ENCODE data around the gene PALMD. TPM values are rescaled to one million over a fixed set of nuclear protein-coding genes. Genes with fewer than 3 reads are reported as not detected.

The PALMD gene
- total RNA-seq, 1 donor from 2014 or later: 39.5 TPM

GRCh38 chr1:99669821-99670220 is 23.9 kb downstream of the PALMD start:
- TF ChIP-seq POLR2A (IDR thresholded peaks at IDR 0.05): no peak
- no peak for TF ChIP-seq CTCF (IDR thresholded peaks at IDR 0.05)
- no peak for TF ChIP-seq POLR2AphosphoS5 (IDR thresholded peaks at IDR 0.05; ENCODE audit: insufficient read depth in 1 of 2, low read depth in 1 of 2)
- Histone ChIP-seq H3K27ac (no peak overlapping the region), H3K27me3 (no peaks in the 10 kb centered on the region), H3K9me3 (no peaks in the 10 kb centered on the region), H3K4me1 (no peaks in the 10 kb centered on the region), H3K4me3 (no peak overlapping the region), H3K36me3 (peaks cover 0 to 11% of the 10 kb centered on the region in 2 donors)
- DNase-seq (ENCODE audit: extremely low spot score in 2 of 2): no peak
- intact Hi-C loops (cut with DNase I): loop anchor here (5.0 kb wide), 1 partner anchor 652 kb away; no protein-coding TSS in a partner anchor

DNA sequence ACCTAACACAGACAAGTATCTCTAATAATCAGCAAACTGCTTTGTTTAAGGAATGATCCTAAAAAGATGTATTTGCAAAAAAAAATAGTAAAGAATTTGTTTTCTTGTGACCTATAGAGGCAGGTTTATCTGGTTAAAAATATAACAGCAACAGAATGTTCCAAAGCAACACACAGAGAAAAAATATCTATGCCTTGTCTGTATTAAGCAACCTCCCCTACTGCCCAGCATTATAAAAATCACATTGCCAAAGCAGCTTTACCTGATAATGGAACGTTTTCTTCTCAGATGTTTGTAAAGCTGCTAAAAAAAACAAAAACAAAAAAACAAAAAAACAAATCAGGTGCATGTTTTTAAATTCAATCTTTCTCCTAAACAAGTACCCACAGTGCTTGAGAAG is 24.7 kb downstream of the PALMD start:
- intact Hi-C loops (cut with DNase I): no loop called here
- no peak overlapping the region for H3K27ac ChIP-seq
- no peak overlapping the region for H3K4me3 ChIP-seq
- H3K4me1 ChIP-seq: no peaks in the 10 kb centered on the region
- no peak for TF ChIP-seq CTCF (IDR thresholded peaks at IDR 0.05)
- TF ChIP-seq POLR2A (IDR thresholded peaks at IDR 0.05): no peak
- TF ChIP-seq POLR2AphosphoS5 (IDR thresholded peaks at IDR 0.05; ENCODE audit: insufficient read depth in 1 of 2, low read depth in 1 of 2): no peak
- H3K27me3 ChIP-seq: no peaks in the 10 kb centered on the region
- no peaks in the 10 kb centered on the region for H3K9me3 ChIP-seq
- H3K36me3 ChIP-seq: peaks cover 0 to 11% of the 10 kb centered on the region in 2 donors
- no peak for DNase-seq (ENCODE audit: extremely low spot score in 2 of 2)

- intact Hi-C loops (cut with DNase I): no loop called here
- no peak overlapping the region for H3K27ac ChIP-seq
- peaks cover 0 to 11% of the 10 kb centered on the region in 2 donors for H3K36me3 ChIP-seq
- no peak overlapping the region for H3K4me3 ChIP-seq
- H3K4me1 ChIP-seq: no peaks in the 10 kb centered on the region
- H3K27me3 ChIP-seq: no peaks in the 10 kb centered on the region
- TF ChIP-seq POLR2AphosphoS5 (IDR thresholded peaks at IDR 0.05; ENCODE audit: insufficient read depth in 1 of 2, low read depth in 1 of 2) (no peak), POLR2A (IDR thresholded peaks at IDR 0.05) (no peak), CTCF (IDR thresholded peaks at IDR 0.05) (no peak)
- no peak for DNase-seq (ENCODE audit: extremely low spot score in 2 of 2)
- H3K9me3 ChIP-seq: no peaks in the 10 kb centered on the region
Measured at GRCh38 chr1:99672038-99672437, 26.1 kb downstream of the PALMD start.

GRCh38 chr1:99672530-99673213 is 26.8 kb downstream of the PALMD start:
- no peak for DNase-seq (ENCODE audit: extremely low spot score in 2 of 2)
- H3K27me3 ChIP-seq: no peaks in the 10 kb centered on the region
- peaks cover 0 to 11% of the 10 kb centered on the region in 2 donors for H3K36me3 ChIP-seq
- H3K4me3 ChIP-seq: no peak overlapping the region
- H3K27ac ChIP-seq: no peak overlapping the region
- H3K9me3 ChIP-seq: no peaks in the 10 kb centered on the region
- intact Hi-C loops (cut with DNase I): no loop called here
- TF ChIP-seq POLR2A (IDR thresholded peaks at IDR 0.05) (no peak), POLR2AphosphoS5 (IDR thresholded peaks at IDR 0.05; ENCODE audit: insufficient read depth in 1 of 2, low read depth in 1 of 2) (no peak), CTCF (IDR thresholded peaks at IDR 0.05) (no peak)
- H3K4me1 ChIP-seq: no peaks in the 10 kb centered on the region

- DNase-seq (ENCODE audit: extremely low spot score in 2 of 2): no peak
- no peak overlapping the region for H3K4me3 ChIP-seq
- peaks cover 0 to 4% of the 10 kb centered on the region in 2 donors for H3K36me3 ChIP-seq
- no peaks in the 10 kb centered on the region for H3K4me1 ChIP-seq
- no peaks in the 10 kb centered on the region for H3K9me3 ChIP-seq
- no peaks in the 10 kb centered on the region for H3K27me3 ChIP-seq
- no peak overlapping the region for H3K27ac ChIP-seq
- intact Hi-C loops (cut with DNase I): no loop called here
- TF ChIP-seq POLR2AphosphoS5 (IDR thresholded peaks at IDR 0.05; ENCODE audit: insufficient read depth in 1 of 2, low read depth in 1 of 2): no peak
- TF ChIP-seq POLR2A (IDR thresholded peaks at IDR 0.05): no peak
- TF ChIP-seq CTCF (IDR thresholded peaks at IDR 0.05): no peak
Measured at GRCh38 chr1:99673315-99673714, 27.4 kb downstream of the PALMD start.
